Stimulated activated CD4-positive, alpha-beta T cell treated with anti-CD3 and anti-CD28 coated beads, Interleukin-12 subunit alpha, Interleukin-12 subunit beta, amount 100 ng/mL, for 4 hours (primary cell): Measurements from ENCODE around the gene VWA1.
"Not testable (repeated sequence)": the region's sequence is repeated elsewhere in the genome, so short reads cannot be mapped to it uniquely, and the experiment has no call there.

ENCODE experiments used
- DNase-seq: peaks from one replicate; pipeline ENCODE4 v3.0.0-alpha.2; 2020

VWA1 gene

GRCh38 chr1:1437904-1438376, 2.5 kb downstream of the VWA1 start:
- DNase-seq: no peak

- DNase-seq: no peak
Measured at GRCh38 chr1:1438531-1439381, 3.3 kb downstream of the VWA1 start.

GRCh38 chr1:1439546-1440261, 4.2 kb downstream of the VWA1 start:
- DNase-seq: no peak

DNA sequence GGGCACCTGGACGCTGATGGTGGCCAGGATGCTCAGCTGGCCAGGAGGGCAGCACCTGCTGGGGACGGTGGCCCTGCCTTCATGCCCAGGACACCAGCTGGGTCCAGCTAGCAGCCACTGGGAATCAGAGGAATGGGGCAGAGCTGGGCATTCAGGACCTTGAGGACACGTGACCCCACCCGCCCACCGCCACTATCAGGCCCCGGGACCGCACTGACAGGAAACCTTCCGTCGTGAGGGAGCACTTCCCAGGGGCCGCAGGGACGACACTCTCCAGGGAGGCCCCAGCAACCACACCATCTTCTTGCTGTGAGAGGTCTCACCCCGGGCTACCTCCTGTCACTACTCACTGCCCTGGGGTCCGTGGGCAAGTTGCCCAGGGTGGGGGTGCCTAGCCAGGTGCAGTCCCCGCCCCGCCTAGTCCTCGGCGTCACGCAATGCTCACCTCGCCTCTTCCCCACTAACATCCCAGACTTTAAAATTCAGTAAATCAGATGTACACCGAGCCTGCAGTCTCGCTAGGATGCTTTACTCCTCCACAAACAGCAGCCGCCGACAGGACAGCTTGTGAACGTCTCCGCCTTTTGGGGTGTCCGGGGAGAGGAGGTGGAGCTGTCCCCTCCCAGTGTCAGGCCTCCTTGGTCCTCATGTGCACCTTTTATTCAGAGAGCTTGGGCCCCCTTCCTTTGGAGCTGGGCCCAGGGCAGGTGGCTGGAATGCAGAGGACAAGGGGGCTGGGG, 4.9 kb downstream of the VWA1 start:
- no peak for DNase-seq

GRCh38 chr1:1441002-1441888, 5.8 kb downstream of the VWA1 start:
- DNase-seq: peak; percentile 71

DNA sequence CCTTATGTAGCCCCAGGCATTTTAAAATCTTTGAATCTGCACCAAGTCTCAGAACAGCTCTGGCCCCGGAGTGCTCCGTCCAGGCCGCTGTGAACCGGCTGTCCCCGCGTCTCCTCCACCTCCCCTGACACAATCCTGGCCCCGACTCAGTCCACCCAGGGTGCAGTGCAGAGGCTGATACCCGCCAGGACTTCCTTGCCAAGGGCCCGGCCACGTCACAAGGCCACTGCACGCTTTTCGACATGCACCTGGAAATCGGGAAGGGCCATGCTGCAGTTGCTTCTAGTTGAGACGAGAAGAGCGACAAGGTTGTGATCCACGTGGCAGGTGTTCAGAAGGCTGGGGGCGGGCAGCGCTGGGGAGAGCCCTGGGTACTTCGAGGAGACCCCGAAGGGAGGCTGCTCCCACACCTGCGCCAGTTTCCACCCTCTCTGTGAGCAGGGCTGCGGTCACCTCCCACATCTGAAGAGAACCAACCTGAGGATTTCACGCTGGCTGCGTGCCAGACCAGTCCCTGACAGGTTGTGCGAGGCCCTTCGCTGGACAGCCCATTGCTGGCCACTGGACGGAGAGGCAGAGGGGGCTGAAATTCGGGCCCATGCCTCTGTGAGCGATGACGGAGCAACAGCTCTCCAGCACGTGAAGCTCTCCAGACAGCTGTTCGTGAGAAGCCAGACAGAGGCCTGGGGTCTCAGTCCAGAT, 6.7 kb downstream of the VWA1 start:
- DNase-seq: no peak

DNA sequence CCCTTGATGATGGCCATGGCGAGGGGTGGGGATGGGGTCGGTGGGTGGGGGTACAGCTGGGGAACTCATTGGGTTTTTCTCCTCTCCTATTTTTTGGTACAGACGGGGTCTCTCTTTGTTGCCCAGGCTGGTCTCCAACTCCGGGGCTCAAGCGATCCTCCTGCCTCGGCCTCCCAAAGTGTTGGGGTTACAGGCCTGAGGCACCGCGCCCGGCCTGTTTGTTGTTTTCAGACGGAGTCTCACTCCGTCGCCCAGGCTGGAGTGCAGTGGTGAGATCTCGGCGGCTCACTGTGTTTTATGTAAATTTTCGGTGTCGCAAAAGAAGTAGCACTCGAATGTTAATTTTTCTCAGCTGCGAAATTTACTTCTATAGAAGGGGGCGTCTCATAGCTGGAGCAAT, 11.1 kb downstream of the VWA1 start:
- not testable (repeated sequence) for DNase-seq

GRCh38 chr1:1449099-1449739, 13.7 kb downstream of the VWA1 start, which contains the start of gene ATAD3C:
TSS of gene ATAD3C (plus strand) at chr1:1449689. CDS start at chr1:1450684, 995 bp downstream.
- DNase-seq: no peak

- DNase-seq: not testable (repeated sequence)
Measured at GRCh38 chr1:1450616-1451015, 15.1 kb downstream of the VWA1 start.

GRCh38 chr1:1451696-1452364, 16.3 kb downstream of the VWA1 start:
- DNase-seq: no peak

DNA sequence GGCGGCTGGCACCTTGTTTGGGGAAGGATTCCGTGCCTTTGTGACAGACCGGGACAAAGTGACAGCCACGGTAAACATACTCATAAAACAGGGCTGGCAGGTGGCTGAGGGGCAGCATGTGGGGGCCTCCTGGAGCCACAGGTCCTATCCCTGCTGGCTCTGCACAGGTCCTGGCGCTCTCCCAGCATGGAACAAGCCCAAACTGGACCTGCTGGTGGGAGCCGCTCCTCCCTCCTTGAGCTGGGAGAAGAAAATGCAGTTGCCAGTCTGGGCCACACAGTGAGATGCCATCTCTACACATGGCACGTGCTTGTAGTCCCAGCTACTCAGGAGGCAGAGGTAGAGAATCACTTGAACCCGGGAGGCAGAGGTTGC, 16.9 kb downstream of the VWA1 start:
- DNase-seq: not testable (repeated sequence)

DNA sequence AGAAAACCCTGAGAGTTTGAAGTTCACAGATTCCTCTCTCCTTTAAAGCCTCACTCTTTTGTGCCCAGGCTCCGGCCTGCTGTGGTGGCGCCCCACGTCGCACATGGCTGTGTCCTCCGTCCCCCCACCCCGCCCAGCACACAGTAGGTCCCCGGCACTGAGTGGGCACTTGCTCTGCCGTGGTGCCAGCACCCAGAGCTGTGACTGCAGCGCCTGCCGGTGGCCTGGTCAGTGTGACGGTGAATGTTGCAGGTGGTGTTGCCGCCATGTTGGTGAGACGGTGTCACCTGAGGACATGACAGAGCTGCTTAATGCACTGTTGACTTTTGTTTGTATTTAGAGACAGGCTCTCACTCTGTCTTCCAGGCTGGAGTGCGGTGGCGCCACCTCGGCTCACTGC, 17.4 kb downstream of the VWA1 start:
- no peak for DNase-seq

GRCh38 chr1:1454286-1455056, 19.0 kb downstream of the VWA1 start:
- DNase-seq: not testable (repeated sequence)

- no peak for DNase-seq
Measured at GRCh38 chr1:1455366-1455884, 19.9 kb downstream of the VWA1 start.

DNA sequence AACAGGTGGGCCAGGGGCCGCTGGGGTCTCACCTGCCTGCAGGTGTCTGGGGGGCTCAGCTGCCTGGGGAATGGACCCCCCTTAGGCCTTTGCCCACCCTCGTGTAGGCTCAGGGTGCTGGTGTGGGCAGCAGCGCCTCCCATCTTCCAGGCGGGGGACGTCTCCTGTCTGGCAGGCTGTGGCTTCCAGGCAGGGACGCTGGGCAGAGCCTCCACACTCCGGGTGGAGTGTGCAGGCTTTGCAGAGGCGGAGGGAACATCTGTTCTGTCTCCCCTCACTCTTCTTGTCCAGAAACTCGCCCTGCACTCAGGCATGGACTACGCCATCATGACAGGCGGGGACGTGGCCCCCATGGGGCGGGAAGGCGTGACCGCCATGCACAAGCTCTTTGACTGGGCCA, 20.4 kb downstream of the VWA1 start:
- DNase-seq: not testable (repeated sequence)

GRCh38 chr1:1456683-1457255, 21.3 kb downstream of the VWA1 start:
- not testable (repeated sequence) for DNase-seq

DNA sequence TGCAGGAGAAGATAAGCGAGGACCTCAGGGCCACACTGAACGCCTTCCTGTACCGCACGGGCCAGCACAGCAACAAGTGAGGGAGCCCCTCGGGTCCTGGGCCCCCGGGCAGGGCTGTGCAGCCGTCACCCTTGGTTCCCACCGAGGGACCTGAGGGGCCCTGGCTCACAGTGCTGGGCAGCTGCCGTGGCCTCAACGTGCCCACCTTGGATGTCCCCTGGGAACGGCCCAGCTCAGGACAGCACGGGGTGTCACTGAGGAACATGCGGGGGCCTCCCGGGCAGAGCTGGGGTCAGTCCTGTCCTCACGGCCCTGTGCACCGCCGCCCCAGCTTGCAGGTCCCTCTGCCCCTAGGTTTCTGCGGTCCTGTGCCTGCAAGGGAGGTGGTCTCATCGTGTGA, 23.7 kb downstream of the VWA1 start:
- DNase-seq: not testable (repeated sequence)

DNA sequence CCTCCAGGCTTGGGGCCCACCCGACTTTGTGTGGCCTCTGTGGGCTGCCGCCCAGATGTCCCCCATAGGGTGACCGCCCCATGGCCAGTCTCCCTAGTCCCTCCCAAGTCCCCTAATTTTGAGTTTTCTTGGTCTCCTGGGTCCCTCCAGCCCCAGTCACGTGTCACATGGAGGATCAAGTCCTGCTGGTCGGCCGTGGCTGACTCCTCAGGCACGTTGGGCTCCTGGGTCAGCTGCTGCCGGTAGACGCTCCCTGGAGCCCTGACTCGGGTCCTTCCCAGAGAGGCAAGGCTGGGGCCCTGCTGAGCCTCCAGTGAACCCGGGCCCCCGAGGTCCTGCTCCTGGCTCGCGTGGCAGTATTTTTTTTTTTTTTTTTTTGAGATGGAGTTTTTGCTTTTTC, 24.2 kb downstream of the VWA1 start:
- not testable (repeated sequence) for DNase-seq

GRCh38 chr1:1460540-1461130, 25.1 kb downstream of the VWA1 start:
- no peak for DNase-seq
